HG03097 (cell line): ENCODE results near the gene MAPKAP1.
"Not testable (repeated sequence)": the region's sequence is repeated elsewhere in the genome, so short reads cannot be mapped to it uniquely, and the experiment has no call there.

ENCODE experiments used
- ATAC-seq: cut with Tn5 transposase; IDR thresholded peaks from one replicate; pipeline ENCODE4 v1.9.1; 2021; ENCODE audit not compliant: unreplicated experiment, low FRiP score

Gene MAPKAP1

DNA sequence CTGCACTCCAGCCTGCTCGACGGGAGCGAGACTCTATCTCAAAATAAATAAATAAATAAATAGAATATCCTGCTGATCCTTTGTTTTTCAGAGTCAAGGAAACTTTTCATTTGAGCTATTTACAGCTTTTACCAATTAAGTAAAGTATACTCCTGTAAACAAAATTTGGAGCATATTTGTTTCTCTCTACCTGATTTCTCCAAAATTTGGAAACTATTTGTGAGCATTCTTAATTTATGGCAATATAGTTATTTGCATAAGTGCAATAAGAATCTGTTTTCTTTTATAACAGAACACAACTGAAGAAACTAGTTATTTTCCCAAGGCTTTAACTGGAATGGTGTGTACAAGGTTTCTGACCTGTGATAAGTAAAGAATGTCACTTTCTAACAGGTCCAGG is 135.2 kb downstream of the MAPKAP1 start:
- not testable (repeated sequence) for ATAC-seq

DNA sequence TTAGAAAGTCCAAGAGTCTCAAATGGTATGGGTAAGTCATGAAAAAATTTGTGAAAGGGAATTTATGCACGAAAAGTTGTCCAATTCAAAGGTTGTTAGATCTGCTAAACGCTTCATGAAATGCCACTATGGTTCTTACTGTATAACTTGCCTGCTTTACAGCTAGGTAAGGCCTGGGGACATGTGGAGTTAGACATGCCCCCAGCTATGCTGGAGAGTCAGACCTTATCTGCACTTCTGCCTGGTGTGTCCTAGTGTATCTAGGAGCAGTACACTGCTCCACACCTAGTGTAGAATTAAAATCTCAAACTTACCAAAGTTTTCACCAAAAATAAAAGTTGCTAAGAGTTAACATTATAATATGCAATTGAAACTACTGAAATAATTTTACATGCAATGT is 136.8 kb downstream of the MAPKAP1 start:
- ATAC-seq: no peak

DNA sequence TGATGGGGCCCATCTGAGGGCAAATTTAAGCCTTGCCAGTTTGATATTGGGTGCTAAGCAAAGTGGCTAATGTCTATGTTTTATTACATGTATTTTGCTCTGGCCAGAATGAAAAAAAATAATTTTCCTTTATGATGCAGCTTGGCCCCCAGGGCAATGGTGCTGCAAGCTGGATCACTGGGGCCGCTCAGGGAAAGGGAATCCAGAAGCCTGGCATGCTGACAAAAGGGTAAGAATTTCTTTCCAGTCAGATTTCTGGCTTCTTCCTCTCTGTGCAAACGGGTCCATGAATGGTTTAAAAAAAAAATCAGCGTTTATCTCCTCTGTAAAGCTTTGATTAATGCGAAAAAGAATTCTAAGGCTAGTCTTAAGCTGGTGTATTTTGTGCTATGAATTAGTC is 138.4 kb downstream of the MAPKAP1 start:
- ATAC-seq: no peak

DNA sequence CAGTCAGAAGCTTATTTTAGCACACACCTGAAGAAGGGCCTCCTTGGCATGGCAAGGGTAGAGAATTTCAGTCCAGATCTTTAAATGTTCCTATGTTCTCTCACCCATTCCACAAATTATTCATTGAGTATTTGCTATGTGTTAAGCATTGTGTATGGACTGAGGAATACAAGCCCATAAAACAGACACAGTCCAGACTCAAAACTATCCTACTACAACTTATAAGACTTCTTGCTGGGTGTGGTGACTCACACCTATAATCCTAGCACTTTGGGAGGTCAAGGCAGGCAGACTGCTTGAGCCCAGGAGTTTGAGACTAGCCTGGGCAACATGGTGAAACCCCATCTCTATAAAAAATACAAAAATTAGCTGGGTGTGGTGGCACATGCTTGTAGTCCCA is 141.0 kb downstream of the MAPKAP1 start:
- ATAC-seq: not testable (repeated sequence)

DNA sequence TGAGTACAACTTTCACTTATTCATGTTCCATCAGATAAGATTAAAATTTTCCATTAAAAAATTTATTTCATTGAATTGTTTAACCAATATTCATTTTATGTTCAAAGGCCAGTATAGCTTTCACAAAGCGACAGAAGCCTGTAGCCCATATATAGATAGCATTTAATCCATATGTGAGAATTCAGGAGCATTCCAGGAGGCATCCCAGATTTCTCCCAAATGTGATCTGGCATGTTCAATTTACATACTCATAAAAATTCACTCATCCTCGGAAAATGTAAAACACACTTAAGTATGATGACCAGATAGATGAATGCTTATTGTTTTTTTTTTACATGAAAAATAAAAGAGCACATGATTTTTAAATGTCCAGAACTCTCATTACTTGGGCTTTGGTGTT is 141.9 kb downstream of the MAPKAP1 start:
- no peak for ATAC-seq

DNA sequence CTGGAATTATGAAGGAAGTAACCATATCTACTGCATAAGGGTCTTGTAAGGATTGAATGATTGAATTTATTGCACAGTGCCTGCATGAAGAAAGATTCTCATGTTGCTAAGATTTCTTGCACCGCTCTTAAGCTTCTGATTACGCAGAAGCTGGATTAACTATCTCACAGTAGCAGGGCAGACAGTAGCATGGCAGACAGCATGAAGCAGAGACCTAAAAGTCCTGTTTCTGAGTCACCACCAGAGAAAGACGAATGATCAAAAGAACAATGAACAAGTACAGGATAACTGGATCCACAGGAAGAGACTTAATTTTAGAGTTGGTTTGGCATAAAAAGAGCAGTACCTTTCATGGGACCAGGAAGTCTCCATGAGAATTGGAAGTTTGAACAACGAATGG is 142.4 kb downstream of the MAPKAP1 start:
- no peak for ATAC-seq

DNA sequence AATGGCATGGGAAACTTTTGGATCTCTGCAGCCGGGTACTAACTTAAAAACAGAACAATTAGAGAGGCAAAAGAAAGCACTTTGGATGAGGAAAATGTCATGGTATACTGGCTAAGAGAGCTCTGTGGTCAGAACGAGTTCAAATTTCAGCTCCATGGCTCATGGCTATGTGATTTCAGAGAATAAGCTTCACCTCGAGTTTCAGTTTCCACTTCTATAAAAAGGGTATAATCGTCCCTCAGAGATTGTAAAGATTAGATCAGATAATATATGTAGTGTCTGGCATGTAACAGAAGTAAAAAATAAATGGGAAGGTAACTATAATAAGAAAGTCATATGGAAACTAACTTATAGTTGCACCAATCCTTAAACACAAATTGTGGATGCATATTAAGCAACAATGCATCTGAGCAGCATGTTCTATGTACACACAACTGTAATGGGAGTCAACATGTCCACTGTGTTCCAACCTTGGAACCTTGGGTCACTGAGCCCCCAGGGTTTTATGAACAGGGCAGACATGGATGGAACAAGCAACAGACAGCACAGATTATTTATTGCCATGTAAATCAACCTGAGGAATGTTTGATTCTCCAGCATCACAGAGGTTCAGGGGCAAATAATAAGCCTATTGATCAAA is 145.4 kb downstream of the MAPKAP1 start:
- no peak for ATAC-seq

DNA sequence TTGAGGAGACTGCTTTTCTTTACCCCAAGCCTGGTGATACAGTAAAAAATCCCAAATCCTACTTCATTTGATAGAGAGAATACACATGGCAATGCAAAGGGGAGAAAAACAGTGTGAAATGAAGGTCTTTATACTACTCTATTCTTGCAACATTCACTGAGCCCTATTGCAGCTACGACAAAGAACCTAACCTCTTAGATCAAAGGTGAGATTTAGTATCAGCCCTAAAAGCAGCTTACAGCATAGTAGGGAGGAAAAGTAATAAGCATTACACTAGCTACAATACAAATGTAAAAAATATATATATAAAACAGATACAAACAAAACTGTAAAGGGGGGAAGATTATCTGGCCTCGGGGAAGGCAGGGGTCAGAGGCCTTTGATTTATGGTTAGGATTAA is 147.1 kb downstream of the MAPKAP1 start:
- ATAC-seq: no peak

DNA sequence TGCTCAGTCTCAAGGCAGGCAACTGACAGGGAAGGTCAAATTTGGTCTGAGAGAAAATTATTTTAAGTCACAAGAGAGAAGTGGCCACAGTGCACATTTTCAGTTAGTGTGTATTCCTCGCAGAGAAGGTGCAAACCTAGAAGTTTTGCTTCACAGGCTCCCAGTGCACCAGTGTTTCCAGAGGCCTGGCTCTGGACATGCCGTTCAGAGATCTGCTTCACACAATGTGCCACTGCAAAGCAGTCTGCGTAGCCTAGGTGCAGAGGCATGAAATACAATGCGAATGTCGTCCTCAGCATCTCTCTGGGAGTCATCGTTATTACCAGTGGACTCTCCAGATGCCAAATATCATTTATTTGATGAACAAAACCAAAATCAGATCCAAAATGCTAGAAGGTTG is 147.8 kb downstream of the MAPKAP1 start:
- no peak for ATAC-seq

DNA sequence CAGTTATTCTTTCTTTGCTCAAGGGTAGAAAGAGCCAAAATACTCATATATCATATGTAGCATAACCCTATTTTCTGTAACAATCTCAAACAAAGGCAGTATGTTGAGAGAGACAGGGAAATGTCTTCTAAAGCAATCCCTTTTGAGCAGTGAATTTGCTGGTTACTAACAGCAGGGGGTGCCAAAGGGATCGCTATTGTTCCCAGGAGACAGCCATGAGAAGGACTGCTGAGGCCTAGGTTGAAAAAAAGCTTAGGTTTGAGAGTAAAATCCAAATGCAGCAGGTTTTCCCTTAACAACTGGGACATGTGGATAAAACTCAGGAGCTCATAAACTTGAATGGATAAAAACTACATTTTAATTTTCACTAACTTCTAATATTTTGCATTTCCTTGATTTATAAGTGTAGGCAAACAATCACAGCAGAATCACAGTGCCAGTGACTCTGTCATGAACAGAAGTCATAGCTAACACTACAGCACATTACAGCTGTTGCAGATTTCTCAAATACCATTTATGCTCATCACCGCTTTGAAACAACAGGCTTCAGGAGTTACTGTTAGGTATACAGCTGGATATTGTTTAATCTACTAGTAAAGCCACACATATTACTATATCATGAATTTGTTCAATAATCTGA is 148.4 kb downstream of the MAPKAP1 start:
- ATAC-seq: no peak

DNA sequence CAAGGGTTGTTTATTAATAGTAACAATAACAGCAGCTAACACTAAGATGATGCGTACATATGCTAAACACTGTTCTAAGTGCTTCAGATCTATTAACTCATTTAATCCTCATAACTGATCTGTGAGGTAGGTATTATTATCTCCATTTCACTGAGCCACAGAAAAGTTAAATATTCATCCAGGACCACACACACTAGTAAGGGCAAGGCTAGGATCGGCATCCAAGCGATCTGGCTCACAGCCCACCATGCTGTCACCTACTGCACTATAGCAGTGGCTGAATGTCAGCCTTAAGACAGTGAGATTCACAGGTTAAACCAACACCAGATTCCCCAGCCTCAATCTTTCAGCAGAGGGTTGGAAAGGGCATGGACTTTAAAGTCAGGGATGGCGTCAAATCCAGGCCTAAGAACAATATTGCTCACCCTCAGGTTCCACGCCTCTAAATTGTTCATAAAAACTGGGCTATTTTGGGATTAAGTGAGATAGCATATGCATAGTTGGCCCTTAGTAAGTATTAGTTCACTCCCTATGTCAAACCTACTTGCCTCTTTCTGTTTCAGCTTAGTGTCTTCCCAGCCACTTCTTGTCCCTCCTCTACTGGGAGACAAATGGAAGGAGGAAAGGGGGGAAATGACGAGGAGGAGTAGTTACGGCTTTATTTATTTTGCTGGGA is 150.8 kb downstream of the MAPKAP1 start:
- no peak for ATAC-seq

DNA sequence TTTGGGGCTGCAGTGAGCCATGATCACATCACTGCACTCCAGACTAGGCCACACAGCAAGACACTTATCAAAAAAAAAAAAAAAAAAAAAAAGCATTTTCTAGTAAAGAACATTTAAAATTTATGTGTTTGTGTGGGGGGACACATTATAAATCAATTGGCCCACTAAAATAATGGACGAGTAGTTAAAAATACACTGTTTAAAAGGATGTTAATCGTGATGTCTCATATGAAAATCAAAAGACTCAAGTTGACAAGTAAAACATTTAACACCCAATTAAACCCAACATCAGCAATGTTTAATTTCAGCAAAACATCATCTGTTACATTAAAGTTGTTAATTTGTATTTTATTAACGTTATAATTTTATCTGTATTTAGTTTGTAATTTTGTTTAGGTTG is 152.3 kb downstream of the MAPKAP1 start:
- ATAC-seq: no peak

DNA sequence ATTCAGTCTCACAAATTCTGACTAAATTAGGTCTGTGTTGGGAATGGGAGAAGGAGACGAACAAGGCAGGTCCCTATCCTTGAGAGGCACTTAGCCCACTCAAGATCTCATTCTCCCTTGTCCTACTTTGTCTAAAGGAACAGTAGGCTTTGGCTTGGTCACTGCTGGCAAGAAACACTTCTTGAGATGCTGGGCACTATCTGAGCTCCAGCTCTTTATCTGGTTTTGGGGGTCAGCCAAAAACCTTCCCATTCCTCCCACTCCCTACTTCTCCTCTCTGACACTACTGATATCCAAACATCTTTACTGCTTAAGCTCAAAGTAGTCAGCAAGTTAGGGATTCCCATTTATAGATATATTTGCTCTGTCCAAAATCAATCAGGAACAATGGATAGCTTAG is 155.2 kb downstream of the MAPKAP1 start:
- no peak for ATAC-seq

DNA sequence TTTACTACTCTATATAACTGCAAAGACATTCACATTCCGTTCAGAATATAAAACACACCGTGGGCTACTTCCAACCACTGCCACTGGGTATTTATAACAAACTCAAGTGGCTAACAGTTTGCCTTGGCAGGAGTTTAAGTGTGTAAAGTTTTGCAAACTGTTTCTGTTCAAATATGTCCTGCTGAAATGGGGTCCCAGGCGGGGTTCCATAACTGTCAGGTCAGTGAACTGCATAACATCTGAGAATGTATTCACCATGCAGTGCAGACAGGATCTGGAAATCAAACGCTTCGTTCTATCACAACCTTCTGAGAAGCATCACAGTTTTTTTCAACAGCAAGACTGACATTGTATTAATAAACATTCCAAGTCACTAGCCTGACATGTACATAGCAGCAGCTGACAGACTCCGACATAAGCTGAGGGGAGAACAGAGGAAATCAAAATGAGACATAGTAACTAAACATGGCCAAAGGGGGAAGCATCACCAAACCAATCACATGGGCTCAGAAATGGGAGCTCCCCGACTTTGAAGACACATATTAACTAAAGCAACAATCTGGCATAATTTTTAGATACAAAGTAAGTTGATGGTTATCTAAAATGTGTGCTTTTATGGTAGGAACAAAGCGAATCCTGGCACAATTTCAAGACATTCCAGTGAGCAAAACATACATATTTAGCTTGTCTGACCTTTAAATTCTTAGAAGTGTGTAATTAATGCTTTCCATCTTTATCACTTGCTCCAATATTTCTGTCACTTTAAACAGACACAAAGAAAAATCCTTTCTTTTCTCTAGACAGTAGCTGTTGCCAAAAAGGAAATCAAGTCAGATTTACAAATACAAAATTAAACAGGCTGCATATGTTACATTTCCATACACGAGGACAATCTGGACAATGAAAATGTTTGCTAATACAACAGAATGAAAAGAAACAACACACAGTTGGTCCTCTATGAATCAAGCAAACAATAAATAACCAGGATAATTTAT is 156.8 kb downstream of the MAPKAP1 start:
- no peak for ATAC-seq

DNA sequence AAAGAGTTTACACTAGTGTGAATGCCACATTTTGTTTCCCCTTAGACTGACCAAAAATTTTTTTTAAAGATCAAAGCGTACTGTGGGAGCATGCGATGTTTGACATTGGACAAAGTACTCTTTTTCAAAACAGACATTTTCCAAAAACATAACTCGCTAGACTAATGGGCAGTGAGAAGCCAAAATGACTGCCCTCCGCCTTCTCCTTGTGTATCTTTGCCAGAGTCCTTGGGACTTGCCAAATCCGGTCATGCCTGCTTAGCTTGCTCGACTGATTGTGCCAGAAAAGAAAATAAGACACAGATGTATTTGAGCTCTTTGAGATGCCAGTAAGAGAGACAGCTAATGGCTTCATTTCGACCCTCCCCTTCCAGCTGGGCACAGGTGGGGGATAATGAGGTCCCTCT is 157.5 kb downstream of the MAPKAP1 start:
- no peak for ATAC-seq

DNA sequence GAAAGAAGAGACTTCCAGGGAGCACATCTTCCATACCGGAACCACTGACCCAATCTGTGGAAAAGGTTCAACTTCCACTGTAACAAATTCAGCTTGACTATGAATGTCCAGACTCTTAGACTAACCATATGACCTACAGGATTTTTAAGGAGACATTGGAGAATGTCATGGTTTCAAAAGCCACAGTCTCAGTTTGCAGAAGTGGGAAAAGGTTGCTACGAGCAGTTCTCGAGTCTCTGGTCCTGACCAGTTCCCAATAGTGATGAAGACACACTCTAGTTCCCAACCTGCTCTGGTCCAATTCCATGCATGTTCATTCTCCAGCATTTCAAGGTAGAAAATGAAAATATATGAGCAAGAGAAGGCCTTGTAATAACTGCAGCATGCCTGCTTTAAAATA is 158.0 kb downstream of the MAPKAP1 start:
- no peak for ATAC-seq

DNA sequence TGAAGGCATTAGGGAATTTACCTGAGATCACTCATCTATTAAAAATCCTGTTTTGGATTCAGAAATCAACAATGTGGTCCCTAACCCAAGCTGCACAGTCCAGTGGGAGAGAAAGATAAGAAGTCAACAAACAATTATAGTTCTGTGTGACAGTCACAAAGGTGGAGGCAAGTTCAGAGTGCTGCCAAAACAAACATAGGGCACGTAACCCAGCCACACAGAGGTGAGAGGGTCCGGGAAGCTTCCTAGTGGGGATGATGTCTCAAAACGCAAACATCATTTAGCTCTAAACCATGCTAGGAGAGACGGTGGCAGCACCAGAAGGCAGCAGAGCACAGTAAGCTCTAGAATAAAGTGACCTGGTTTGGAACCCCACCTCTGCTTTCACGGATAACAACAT is 158.9 kb downstream of the MAPKAP1 start:
- ATAC-seq: no peak

DNA sequence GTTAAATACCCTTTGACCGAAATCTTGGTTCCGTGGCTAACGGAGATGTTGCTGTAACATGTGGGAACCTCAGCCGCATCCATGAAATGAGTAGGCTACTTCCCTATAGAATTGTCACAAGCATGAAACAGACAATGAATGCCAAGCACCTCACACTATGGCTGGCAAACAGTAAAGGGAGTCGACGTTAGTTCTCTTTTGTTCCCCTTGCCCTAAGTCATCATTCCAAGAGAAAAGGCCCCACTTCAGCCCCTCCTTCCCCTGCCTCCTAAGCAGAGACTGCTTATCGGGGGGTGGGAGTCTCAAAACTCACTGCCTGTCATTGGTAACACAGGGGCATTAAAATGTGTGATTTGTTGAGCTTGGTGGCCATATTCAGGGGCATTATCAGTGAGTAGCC is 159.6 kb downstream of the MAPKAP1 start:
- ATAC-seq: no peak

DNA sequence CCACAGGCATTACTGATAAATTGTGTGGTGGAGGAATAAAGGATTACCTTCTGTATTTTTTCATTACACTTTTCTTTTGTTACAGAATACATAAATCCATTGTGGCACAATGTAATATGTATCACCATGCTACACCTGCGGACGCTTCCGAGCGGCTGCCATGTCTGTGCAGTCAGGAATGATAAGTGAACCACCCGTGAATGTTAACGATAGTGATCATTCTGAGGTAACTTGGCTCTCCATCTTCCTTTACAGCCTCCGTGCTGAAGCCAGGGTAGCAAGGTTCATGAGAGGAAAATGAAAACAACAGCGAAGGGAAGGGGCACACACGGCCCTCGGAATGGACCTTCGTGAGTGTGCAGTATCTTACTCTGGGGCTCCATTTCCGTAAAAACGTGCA is 161.2 kb downstream of the MAPKAP1 start:
- ATAC-seq: no peak

DNA sequence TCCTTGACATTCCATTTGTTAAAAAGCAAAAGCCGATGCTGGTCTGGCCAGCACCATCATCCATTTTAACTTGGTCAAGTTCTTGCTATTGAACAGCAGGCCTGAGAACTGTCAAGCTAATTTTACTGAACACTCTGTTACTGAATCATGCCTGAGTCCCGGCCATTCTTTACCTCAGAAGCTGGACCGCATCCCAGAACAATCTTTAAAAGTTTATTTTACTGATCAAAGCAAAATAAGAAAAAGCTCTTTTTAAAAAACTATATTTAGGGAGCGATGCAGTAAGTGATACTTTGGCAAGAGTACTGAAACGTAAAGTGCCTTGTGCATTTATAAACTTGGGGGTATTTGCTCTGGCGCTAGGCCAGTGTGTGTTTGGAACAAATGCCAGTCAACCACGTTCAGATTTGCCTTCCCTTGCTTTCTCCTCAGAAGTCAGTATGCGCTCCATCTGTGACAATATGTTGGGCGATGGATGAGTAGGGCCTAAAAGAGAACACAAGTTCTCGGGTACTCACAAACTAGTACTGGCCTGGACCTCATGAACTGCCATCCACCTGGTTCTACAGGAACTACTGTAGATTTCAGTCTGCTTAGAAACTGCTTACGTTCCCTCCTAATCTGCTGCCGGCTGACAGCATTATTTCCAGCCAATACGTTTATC is 161.9 kb downstream of the MAPKAP1 start:
- no peak for ATAC-seq
